SIG-M5 treated with dmso at 0.1 percent for 504 hours (cell line): ENCODE data around the gene C2orf66.

Source experiments
- DNase-seq: peaks from one replicate; lab custom pipeline; 2025; ENCODE audit not compliant: unreplicated experiment; lab: John Stamatoyannopoulos, UW

C2orf66 gene

DNA sequence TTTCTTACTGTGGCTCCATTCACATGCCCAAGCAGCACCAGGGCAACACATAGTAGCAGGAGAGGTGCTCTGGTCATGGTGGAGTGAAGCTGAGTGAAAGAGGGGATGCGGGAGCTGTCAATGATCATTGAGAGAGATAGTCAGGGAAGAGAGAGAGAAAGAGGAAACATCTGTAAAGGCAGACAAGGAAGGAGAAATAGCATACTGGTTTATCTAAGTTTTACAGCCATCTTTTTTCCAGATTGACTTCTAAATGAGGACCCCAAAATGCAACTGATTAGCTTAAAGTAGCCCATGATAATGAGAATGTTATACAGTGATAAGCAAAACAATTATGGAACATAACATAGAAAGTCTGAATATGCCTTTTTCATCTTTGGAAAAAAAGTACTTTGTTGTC is at the start of gene C2orf66:
C2orf66 (minus strand) TSS at position 96 of the 400 bp plus-strand sequence; CDS start at position 77, 19 bp downstream.
- no peak for DNase-seq

DNA sequence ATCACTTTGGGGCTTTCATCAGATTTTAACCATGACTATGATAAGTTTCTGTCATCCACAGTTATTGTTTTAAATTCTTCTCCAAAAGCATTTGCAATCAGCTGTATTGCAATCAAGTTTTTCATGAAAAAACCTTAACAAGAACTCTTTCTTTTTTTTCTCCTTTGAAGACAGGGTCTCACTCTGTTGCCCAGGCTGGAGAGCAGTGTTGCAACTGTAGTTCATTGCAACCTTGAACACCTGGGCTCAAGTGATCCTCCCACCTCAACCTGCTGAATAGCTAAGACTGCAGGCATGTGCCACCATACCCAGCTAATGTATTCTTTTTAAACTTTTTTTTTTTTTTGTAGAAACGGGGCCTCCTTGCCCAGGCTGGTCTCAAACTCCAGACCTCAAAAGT is 45.5 kb upstream of the C2orf66 start:
- no peak for DNase-seq

DNA sequence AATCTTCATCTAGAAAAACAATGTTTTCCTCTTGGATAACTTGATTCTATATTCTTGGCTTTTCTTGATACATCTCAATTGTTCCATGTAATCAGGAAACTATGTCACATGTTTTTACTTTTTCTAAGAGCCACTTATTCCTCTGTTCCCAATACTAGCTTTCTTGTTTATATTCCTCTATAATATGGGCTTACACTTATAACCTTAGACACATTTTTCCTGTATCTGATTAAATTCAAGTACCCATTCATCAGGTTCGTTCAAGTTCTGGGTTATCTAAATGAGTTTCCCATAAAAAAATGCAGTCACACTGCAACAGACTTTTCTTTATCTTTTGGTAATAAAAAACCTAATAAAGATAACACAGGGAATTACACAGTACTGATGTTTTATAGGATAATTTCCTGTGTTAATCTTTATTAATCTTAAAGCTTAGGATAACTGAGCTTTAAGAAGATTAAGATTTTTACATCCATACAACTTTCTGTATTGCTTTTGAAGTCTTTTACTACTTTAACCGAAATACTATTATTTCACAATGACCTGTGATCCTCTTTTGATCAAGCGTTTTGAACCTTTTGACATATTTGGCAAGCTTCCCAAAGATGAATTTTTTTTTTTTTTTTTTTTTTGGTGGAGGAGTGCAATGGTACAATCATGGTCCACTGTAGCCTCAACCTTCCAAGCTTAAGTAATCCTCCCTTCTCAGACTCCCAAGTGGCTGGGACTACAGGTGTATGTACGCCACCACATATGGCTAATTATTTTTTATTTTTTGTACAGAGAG is 44.3 kb upstream of the C2orf66 start:
- DNase-seq, result no peak

- DNase-seq, result no peak
These were observed 41.9 kb upstream of the C2orf66 start for GRCh38 chr2:196851088-196851487.

DNA sequence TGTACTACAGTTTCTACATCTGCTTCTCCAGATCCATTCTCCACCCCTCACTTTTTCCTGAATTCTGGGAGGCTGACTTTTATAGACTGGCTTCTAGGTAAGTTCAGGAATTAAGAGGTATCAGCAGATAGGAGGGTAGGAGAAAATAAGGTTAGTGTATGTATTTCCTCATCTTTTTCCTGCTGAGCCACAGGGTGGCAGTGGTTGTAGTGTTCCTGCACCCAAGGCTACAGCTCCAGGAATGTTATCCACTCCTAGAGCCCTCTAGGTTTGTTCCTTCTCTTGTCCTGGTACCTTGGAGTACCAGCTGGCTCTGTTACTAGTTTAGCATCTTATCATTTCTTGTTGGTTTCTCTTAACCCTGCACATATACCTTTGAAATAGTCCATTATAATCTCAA is 40.7 kb upstream of the C2orf66 start:
- DNase-seq, result peak; percentile 24

GRCh38 chr2:196846295-196846694 is 37.1 kb upstream of the C2orf66 start:
- DNase-seq, result no peak

DNA sequence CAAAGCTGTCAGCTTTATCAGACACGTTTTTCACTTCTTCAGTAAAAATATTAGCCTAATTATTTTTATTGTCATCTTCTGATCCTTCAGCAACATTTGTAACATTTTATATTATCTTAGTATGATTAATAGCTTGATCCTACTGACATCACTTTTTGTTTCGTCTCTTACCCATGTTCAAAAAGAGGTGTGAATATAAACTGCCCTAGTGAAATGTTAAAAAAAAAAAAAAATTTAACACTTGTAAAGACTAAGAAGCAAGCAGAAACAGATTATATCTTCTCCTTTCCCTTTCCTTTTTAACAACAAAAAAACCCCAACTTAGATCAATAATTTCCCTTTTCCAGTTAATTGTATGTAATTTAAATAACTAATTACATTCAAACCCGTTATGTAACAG is 36.2 kb upstream of the C2orf66 start:
- no peak for DNase-seq

DNA sequence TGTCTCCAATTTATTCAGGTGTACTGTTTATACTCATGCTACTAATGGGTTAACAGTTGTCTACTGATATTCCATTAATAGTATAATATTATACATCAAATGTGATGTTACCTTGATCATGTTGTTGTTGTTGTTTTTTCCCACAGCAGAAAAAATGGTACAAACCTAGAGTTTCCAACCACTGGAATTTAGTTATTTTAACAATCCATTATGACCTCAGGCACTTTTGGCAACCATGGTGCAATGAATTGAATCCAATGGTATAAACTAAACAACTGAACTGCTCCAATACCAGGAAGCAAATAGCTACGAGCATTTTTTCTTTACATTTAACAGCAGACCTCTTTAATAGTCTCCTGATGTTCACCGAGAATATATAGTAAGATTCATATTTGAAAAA is 31.0 kb upstream of the C2orf66 start:
- no peak for DNase-seq

GRCh38 chr2:196839574-196839973 is 30.4 kb upstream of the C2orf66 start:
- peak; percentile 32 for DNase-seq

DNA sequence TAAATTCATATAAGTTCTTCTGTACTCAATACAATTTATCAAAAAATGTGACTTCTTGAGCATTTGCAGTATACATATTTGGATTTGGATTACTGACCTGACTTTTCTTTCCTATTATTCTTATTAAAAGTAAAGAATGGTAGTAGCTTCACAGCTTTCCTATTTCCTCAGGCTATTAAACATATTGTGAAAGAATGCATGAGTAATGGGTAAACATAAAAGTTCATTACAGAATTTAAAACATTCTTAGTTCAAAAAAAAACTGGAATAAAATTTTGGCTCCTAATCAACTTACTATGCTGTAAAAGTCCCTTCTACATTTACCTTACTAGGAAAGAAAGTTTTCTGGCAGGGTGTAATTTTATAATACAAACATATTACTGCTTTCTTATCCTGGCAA is 27.3 kb upstream of the C2orf66 start:
- no peak for DNase-seq

DNA sequence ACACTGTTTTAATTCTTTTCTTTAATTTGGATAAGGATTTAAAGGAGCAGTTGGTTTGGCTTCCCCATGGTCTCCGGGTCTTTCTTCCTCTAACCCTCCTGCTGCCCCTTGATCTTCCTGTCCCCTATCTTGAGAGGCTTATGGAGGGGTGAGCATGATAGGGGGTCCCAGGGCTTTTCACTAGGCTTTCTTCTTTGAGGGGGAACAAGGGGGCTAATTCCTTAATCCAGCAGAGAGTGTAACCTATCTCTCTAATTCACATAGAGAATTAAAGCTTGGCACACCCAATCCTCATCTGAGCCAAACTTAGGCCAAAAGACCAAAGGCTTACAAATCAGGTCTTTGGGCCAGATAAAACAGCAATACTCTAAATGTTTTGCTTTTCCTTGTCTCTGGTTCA is 21.5 kb upstream of the C2orf66 start:
- DNase-seq, result no peak

DNA sequence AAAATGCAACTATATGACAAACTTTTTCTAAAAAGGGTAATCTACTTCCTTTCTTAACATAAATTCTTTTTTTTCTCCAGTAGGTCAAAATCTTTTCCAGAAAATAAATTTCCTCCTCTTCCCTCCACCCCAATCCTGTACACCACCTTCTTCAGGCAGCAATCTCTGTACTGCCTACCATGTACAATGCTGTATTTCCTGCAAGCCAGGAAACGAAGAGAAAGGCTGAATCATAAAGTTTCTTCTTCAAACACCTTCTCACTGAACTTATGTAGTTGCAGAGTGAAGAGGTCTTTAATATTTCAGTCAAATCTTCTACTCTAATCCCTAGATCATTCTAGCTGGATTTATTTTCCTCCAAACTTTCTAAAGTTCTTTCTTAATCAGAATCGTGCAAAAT is 18.2 kb upstream of the C2orf66 start:
- DNase-seq, result no peak

- peak; percentile 12 for DNase-seq
These were observed 14.8 kb upstream of the C2orf66 start for GRCh38 chr2:196823750-196824522.

GRCh38 chr2:196821195-196821594 is 12.0 kb upstream of the C2orf66 start:
- peak; percentile 4 for DNase-seq

GRCh38 chr2:196808083-196808665 is 981 bp downstream of the C2orf66 start:
- peak; percentile 3 for DNase-seq

DNA sequence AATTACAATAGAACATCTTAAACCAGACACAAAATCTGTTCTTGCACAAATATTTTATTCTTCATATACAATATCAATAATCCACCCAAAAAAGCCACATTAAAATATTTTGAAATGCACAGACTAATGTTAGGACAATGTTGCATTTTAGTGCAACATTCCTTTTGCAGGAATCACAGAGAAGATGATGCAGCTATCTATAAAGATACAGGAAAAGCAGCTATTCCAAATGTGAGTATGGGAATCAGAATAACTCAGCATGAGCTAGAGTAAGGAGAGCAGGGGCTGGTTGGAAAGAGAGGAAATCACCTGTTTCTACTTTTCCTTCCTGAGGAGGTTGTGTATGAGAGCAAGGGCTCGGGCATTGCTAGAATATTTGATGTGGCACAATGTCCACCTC is 4.8 kb downstream of the C2orf66 start:
- DNase-seq, result no peak

DNA sequence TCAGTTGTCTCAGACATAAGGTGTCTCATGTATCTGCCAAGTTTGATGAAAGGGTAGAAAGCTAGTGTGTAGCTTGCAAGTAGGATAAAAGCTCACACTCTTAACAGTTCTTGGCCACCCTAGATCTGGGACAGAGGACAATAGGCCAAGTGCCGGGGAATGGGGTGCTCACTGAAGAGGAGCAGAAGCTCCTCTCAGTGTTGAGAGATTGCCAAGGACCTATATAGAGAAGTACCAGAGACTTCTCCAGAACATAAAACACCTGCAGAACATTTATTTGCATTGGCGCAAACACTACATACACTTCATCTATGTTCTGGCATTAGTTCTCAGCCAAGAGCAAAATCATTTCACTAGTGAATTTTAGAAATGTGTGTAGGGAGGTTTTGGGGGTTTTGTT is 6.8 kb downstream of the C2orf66 start:
- no peak for DNase-seq

DNA sequence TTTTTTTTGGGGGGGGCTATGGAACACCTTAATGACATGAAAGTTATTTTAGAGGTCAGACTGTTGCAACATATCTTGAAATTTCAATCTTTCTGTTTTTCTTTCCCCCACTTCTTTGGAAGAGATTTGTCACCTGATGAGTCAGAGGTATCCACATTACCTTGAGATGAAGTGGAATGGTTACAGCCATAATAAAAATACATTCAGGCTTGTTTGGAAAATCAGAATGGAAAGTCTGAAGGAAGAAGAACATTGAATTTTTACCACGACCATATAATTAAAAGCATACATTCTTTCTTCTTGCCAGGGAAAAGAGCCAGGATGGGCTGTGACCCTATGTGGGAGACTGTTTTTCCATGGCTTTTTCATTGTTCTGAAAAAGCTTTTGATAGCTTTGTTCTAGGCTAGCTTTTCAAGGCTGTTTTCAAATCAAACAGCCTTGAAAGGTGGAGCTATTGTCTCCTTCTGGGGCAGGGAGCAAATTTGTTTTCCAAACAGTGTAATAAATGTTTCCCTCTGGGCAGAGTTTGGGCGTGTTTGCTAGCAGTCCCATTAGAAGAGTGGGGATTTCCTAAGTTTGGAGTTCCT is 7.4 kb downstream of the C2orf66 start:
- no peak for DNase-seq

- peak; percentile 22 for DNase-seq
These were observed 10.2 kb downstream of the C2orf66 start for GRCh38 chr2:196798980-196799379.

- DNase-seq, result no peak
These were observed 16.3 kb downstream of the C2orf66 start for GRCh38 chr2:196792865-196793264.

GRCh38 chr2:196783431-196784094 is 25.6 kb downstream of the C2orf66 start:
- no peak for DNase-seq
